GM12872 (cell line): ENCODE data around the gene UBE2C.

Source experiments
- TF ChIP-seq, protein P1 (sequence below): IDR thresholded peaks from 3 replicates; pipeline ENCODE4 v1.5.1; 2011; ENCODE audit warnings: low read depth, mild to moderate bottlenecking, low read length, moderate library complexity; ENCODE audit not compliant: insufficient read depth

The UBE2C gene

GRCh38 chr20:45850238-45850637 lies 37.8 kb downstream of the UBE2C start:
- TF ChIP-seq, protein P1, sequence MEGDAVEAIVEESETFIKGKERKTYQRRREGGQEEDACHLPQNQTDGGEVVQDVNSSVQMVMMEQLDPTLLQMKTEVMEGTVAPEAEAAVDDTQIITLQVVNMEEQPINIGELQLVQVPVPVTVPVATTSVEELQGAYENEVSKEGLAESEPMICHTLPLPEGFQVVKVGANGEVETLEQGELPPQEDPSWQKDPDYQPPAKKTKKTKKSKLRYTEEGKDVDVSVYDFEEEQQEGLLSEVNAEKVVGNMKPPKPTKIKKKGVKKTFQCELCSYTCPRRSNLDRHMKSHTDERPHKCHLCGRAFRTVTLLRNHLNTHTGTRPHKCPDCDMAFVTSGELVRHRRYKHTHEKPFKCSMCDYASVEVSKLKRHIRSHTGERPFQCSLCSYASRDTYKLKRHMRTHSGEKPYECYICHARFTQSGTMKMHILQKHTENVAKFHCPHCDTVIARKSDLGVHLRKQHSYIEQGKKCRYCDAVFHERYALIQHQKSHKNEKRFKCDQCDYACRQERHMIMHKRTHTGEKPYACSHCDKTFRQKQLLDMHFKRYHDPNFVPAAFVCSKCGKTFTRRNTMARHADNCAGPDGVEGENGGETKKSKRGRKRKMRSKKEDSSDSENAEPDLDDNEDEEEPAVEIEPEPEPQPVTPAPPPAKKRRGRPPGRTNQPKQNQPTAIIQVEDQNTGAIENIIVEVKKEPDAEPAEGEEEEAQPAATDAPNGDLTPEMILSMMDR = no peak

DNA sequence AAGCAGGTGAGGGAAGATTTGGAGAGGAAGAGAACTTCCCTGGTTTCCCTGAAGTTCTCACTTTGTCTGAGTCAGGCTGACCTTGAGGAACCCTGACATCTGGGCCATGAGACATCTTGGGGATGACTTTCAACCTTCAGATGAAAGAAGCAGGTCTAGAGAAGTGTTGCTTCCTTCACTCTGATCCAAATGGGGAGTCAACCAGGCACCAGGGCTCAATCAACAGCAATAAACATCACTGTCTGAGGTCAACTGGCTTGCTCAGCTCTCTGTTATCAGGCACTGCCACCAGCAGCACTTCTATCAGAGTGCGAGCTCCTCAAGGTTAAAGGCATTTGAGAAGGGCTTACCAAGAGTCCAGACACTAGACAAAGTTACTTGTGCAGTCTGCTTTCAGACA lies 38.5 kb downstream of the UBE2C start:
- TF ChIP-seq, protein P1 = no peak

GRCh38 chr20:45851501-45851900 lies 39.1 kb downstream of the UBE2C start:
- TF ChIP-seq, protein P1 = no peak

DNA sequence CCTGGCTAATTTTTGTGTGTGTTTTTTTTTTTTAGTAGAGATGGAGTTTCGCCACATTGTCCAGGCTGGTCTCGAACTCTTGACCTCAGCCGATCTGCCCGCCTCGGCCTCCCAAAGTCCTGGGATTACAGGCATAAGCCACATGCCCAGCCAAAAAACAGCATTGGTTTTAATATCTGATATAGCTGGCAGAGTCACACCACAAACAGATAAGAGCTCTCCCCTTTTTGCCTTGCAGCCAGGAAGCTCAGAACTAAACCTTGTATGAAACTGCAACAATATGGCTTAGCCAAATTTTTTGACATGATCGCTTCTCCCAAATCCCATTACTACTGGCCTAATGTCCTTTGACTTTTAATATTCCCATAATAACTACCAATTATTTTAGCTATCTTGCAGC lies 39.9 kb downstream of the UBE2C start:
- TF ChIP-seq, protein P1 = no peak

DNA sequence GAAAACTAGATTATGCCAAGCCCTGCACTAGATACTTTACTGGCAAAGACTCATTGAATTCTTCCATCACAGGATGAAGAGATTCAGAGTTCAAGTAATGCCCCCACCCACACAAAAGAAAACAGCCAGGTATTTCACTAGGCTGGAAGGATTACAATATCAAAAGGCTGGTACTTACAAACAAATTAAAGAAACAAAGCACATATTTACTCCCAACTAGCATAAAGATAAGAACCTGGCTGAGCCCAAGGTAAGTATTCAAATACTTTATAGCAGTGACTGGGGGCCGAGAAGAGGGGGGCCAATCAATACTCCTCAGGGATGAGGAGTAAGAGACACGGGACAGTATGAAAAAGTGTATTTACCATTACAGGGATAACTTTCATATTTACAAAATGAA lies 41.0 kb downstream of the UBE2C start:
- TF ChIP-seq, protein P1 = no peak

DNA sequence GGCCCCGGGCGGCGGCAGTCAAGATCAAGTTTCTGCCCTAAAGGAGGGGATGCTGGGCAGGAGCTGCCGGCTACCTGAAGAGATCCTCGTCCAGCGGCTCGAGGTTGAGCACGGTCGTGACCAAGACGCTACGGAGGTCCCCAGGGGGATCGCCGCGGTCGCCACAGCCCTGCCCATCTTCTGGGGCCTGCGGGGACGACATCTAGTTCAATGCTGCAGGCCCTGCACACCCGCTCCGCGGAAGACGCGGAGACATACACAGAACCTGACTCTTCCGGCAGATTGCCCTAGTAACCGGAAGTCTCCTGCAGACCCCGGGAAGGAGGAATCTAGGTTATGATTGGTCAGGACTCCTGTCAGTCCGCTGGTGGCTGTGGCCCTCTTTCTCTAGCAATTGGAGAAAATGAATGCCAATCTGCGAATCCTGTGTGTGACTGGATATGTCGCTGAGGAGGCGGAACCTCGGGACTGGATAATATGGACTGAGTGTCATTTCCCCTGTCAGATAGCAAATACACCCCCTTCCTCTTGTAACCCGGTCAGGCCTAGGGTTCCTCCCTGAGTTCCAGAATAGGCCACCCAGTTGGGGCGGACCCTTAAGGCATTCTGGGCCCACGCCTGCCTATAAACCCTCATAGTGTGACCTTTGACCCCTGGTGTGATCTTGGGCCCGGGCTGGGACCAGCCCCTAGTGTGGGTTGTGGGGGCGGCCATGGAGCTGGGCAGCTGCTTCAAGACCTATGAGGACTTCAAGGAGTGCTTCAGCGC lies 44.9 kb downstream of the UBE2C start, which contains the start of the genes ACOT8 and ZSWIM3:
ACOT8 (minus strand) TSS at position 279 of the 768 bp plus-strand sequence; CDS start at position 202, 77 bp downstream.
ZSWIM3 (plus strand) TSS at position 501 of the 768 bp plus-strand sequence; CDS start at position 713, 212 bp downstream.
- TF ChIP-seq, protein P1 = no peak

GRCh38 chr20:45857882-45858216 lies 45.4 kb downstream of the UBE2C start:
- TF ChIP-seq, protein P1 = no peak

DNA sequence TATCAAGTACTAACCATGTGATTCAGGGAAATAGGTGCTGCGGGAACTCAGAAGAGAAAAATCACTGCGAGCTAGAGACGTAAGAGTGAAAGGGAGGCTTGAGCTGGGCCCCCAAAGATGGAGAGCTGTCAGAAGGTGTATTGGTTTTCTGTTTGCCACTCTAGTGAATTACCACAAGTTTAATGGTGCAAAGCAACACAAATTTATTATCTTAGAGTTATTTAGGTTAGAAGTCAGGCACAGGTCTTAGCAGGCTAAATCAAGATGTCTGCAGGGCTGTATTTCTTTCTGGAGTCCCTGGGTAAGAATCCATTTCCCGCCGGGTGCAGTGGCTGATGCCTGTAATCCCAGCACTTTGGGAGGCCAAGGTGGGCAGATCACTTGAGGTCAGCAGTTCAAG lies 47.5 kb downstream of the UBE2C start:
- TF ChIP-seq, protein P1 = no peak
